ENCODE data around the gene ZSWIM5. TPM values are rescaled to one million over a fixed set of nuclear protein-coding genes. Genes with fewer than 3 reads are reported as not detected.

The ZSWIM5 gene
- total and polyA plus RNA-seq, 2 donors (not counting 1 experiment from before 2014, with no cell fraction given), result 0.36 to 1.7 TPM

GRCh38 chr1:45059829-45060228 is 146.6 kb downstream of the ZSWIM5 start:
- Mint-ChIP-seq H3K27ac (no peak overlapping the region), H3K4me3 (no peak overlapping the region), H3K27me3 (no peaks in the 10 kb centered on the region), H3K4me1 (no peaks in the 10 kb centered on the region), H3K9me3 (ENCODE audit: insufficient read depth) (no peaks in the 10 kb centered on the region)
- TF ChIP-seq CTCF (IDR thresholded peaks at IDR 0.05) (no peak), EZH2 (IDR thresholded peaks at IDR 0.05; ENCODE audit: borderline replicate concordance, insufficient read depth, low read depth, low read length, poor library complexity, severe bottlenecking) (no peak)
- no peaks in the 10 kb centered on the region for H3K4me1 ChIP-seq (ENCODE audit: control insufficient read depth in 2 of 2, insufficient read depth in 2 of 2, low read length in 2 of 2)
- no peak overlapping the region for H3K9ac ChIP-seq (ENCODE audit: low read length)
- H3K27me3 ChIP-seq (replicated peaks in 1 of 4; ENCODE audit: control extremely low read depth in 1 of 4, control insufficient read depth in 3 of 4, insufficient read depth in 4 of 4, low read length in 3 of 4), result no peaks in the 10 kb centered on the region
- H3K9me3 ChIP-seq (ENCODE audit: control extremely low read depth in 1 of 3, control insufficient read depth in 2 of 3, insufficient read depth in 1 of 3, low read length in 2 of 3), result no peaks in the 10 kb centered on the region
- no peak overlapping the region for H2AFZ ChIP-seq (ENCODE audit: insufficient read depth, low read depth, low read length, poor library complexity, severe bottlenecking)
- H3K27ac ChIP-seq (ENCODE audit: low read length in 2 of 2), result no peak overlapping the region
- ChIA-PET POLR2A (no interaction called here), CTCF (no interaction called here)
- no peak for DNase-seq
- no peaks in the 10 kb centered on the region for H3K79me2 ChIP-seq (ENCODE audit: control insufficient read depth, insufficient read depth, low read length)
- no peaks in the 10 kb centered on the region for H4K20me1 ChIP-seq (ENCODE audit: control insufficient read depth, insufficient read depth, low read length, poor library complexity, severe bottlenecking)
- ATAC-seq (ENCODE audit: low read depth), result no peak
- no peaks in the 10 kb centered on the region for H3K36me3 ChIP-seq (replicated peaks in 1 of 2; ENCODE audit: control extremely low read depth in 1 of 2, control insufficient read depth in 1 of 2, extremely low read depth in 1 of 2, insufficient read depth in 2 of 2, low read length in 1 of 2)
- H3K4me3 ChIP-seq (ENCODE audit: control extremely low read depth in 1 of 5, extremely low read depth in 1 of 5, insufficient read depth in 1 of 5, low read depth in 2 of 5, low read length in 4 of 5), result no peak overlapping the region
- WGBS (ENCODE audit: insufficient coverage), result no CpG with 5 or more reads among the region's 2 CpGs
- intact Hi-C loops (cut with micrococcal nuclease), result no loop called here
- H3K4me2 ChIP-seq (replicated peaks; ENCODE audit: low read depth, low read length, poor library complexity, severe bottlenecking), result no peak overlapping the region

GRCh38 chr1:45057542-45057941 is 148.9 kb downstream of the ZSWIM5 start:
- POLR2A ChIA-PET, result no interaction called here
- no peak for TF ChIP-seq EZH2 (IDR thresholded peaks at IDR 0.05; ENCODE audit: borderline replicate concordance, insufficient read depth, low read depth, low read length, poor library complexity, severe bottlenecking)
- TF ChIP-seq CTCF (IDR thresholded peaks at IDR 0.05), result no peak
- H4K20me1 ChIP-seq (ENCODE audit: control insufficient read depth, insufficient read depth, low read length, poor library complexity, severe bottlenecking), result no peaks in the 10 kb centered on the region
- no peak overlapping the region for H2AFZ ChIP-seq (ENCODE audit: insufficient read depth, low read depth, low read length, poor library complexity, severe bottlenecking)
- no peak overlapping the region for H3K4me2 ChIP-seq (replicated peaks; ENCODE audit: low read depth, low read length, poor library complexity, severe bottlenecking)
- H3K27me3 ChIP-seq (replicated peaks in 1 of 4; ENCODE audit: control extremely low read depth in 1 of 4, control insufficient read depth in 3 of 4, insufficient read depth in 4 of 4, low read length in 3 of 4), result no peaks in the 10 kb centered on the region
- WGBS (ENCODE audit: insufficient coverage), result 88% methylated on average over 1 of the region's 1 CpG
- peaks cover 12 to 15% of the 10 kb centered on the region in 2 donors for H3K4me1 ChIP-seq (ENCODE audit: control insufficient read depth in 2 of 2, insufficient read depth in 2 of 2, low read length in 2 of 2)
- intact Hi-C loops (cut with micrococcal nuclease), result no loop called here
- H3K9me3 Mint-ChIP-seq (ENCODE audit: insufficient read depth), result no peaks in the 10 kb centered on the region
- DNase-seq (no peak), ATAC-seq (ENCODE audit: low read depth) (no peak)
- no peaks in the 10 kb centered on the region for H3K9me3 ChIP-seq (ENCODE audit: control extremely low read depth in 1 of 3, control insufficient read depth in 2 of 3, insufficient read depth in 1 of 3, low read length in 2 of 3)
- H3K4me1 Mint-ChIP-seq, result peaks cover 12% of the 10 kb centered on the region
- H3K79me2 ChIP-seq (ENCODE audit: control insufficient read depth, insufficient read depth, low read length), result no peaks in the 10 kb centered on the region
- no peak overlapping the region for H3K9ac ChIP-seq (ENCODE audit: low read length)
- CTCF ChIA-PET, result no interaction called here
- no peak overlapping the region for H3K27ac ChIP-seq (ENCODE audit: low read length in 2 of 2)
- no peak overlapping the region for H3K4me3 Mint-ChIP-seq
- no peaks in the 10 kb centered on the region for H3K27me3 Mint-ChIP-seq
- H3K4me3 ChIP-seq (ENCODE audit: control extremely low read depth in 1 of 5, extremely low read depth in 1 of 5, insufficient read depth in 1 of 5, low read depth in 2 of 5, low read length in 4 of 5), result no peak overlapping the region
- no peaks in the 10 kb centered on the region for H3K36me3 ChIP-seq (replicated peaks in 1 of 2; ENCODE audit: control extremely low read depth in 1 of 2, control insufficient read depth in 1 of 2, extremely low read depth in 1 of 2, insufficient read depth in 2 of 2, low read length in 1 of 2)
- H3K27ac Mint-ChIP-seq, result no peak overlapping the region
